Measurements from ENCODE around the gene OR14A16.

DNA sequence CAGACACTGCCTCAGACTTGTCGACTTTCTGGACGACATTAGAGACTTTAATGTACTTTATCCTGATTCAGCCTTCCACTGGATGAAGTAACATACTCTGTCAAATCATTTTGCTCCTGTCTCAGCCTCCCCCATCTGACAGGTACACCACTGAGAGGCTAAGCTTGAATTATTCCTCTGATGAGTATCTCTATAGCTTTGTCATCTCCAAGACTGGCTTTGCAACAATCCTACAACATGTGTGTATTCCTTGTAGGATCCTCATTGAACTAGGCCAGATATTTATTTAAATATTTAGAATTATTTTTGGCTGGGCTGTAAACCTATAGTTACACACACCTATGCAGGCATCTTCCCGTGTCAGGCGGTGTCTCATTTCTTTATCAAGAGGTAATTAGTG, 32.0 kb upstream of the OR14A16 start:
- TF ChIP-seq POLR2AphosphoS5 (IDR thresholded peaks at IDR 0.05): no peak
- TF ChIP-seq POLR2A (IDR thresholded peaks at IDR 0.05): no peak
- TF ChIP-seq CTCF (IDR thresholded peaks at IDR 0.05): no peak
- TF ChIP-seq EP300 (IDR thresholded peaks at IDR 0.05; ENCODE audit: low read depth): no peak

Data from transverse colon (tissue), 4 donors.